A549 (cell line): ENCODE results near the gene IL1B. TPM values are rescaled to one million over a fixed set of nuclear protein-coding genes. Genes with fewer than 3 reads are reported as not detected.

ENCODE experiments used
- ATAC-seq, 2 experiments: fragments of 200-7000 bp in 1 of 2; fragments of >200 bp in 1 of 2; cut with Nextera tagmentation in 1 of 2; cut with Tn5 transposase in 1 of 2; 3 replicates each; pipeline versions ENCODE4 v1.8.0 to v1.9.1; 2018 to 2020; ENCODE audit warnings: mild to moderate bottlenecking in 1 of 2, moderate library complexity in 1 of 2
- CTCF ChIA-PET: fragments of 300-600 bp; sonication (Branson Sonifier 250); formaldehyde crosslinking; extraction: SDS; loops from one replicate; lab custom pipeline; 2021; ENCODE audit warnings: antibody characterized with exemption, inconsistent platforms; lab: Yijun Ruan, JAX
- POLR2A ChIA-PET: fragments of 350-600 bp; formaldehyde crosslinking; extraction: SDS; loops from one replicate; lab custom pipeline; 2021; ENCODE audit warnings: antibody characterized with exemption, inconsistent platforms; lab: Yijun Ruan, JAX
- DNase-seq, 2 experiments: peaks; one replicate each; pipeline versions ENCODE4 v3.0.0 to v3.0.0-alpha.2; 2011 to 2016; ENCODE audit warnings: low read depth in 1 of 2, low spot score in 1 of 2
- FAIRE-seq: peaks from 2 replicates; lab custom pipeline; 2011; peaks lifted over from hg19 to GRCh38; lab: Jason Lieb, UNC
- H3K27ac ChIP-seq, 2 experiments: fragments of >200 bp; sonication (Bioruptor Twin); formaldehyde crosslinking; 3 replicates each; pipeline ENCODE4 v1.5.1; 2016 to 2017
- H3K4me1 ChIP-seq: fragments of >200 bp; sonication (Bioruptor Twin); formaldehyde crosslinking; 3 replicates; pipeline ENCODE4 v1.6.1; 2016
- H3K4me2 ChIP-seq: fragments of >200 bp; sonication (Bioruptor Twin); formaldehyde crosslinking; 3 replicates; pipeline ENCODE4 v1.6.1; 2016
- H3K4me3 ChIP-seq: fragments of >200 bp; sonication (Bioruptor Twin); formaldehyde crosslinking; 3 replicates; pipeline ENCODE4 v1.5.1; 2016
- H3K9me3 ChIP-seq: fragments of >200 bp; sonication (Bioruptor Twin); formaldehyde crosslinking; 3 replicates; pipeline ENCODE4 v1.6.1; 2016
- ATOH8 ChIP-seq: fragments of 250-450 bp; sonication (Bioruptor Pico); IDR thresholded peaks from 2 replicates; pipeline ENCODE4 v1.5.0; 2020; ENCODE audit warnings: low read depth, mild to moderate bottlenecking, moderate library complexity
- BCL3 ChIP-seq: fragments of >200 bp; sonication (Bioruptor Twin); formaldehyde crosslinking; IDR thresholded peaks from 3 replicates; pipeline ENCODE4 v1.6.1; 2016
- BHLHE40 ChIP-seq: IDR thresholded peaks from 2 replicates; pipeline ENCODE4 v1.6.1; 2012; ENCODE audit warnings: low read depth, low read length, inconsistent platforms
- CBX2 ChIP-seq: fragments of 200-600 bp; sonication (generic); IDR thresholded peaks from 2 replicates; pipeline ENCODE4 v1.6.1; 2016; ENCODE audit warnings: low read depth, mild to moderate bottlenecking, borderline replicate concordance
- CHD2 ChIP-seq: fragments of 150-350 bp; IDR thresholded peaks from 2 replicates; pipeline ENCODE4 v1.6.1; 2014; ENCODE audit warnings: low read length; ENCODE audit not compliant: partially characterized antibody
- CTCF ChIP-seq: fragments of >200 bp; sonication (Bioruptor Twin); formaldehyde crosslinking; IDR thresholded peaks from 3 replicates; pipeline ENCODE4 v1.5.1; 2016
- E2F6 ChIP-seq: IDR thresholded peaks from 2 replicates; pipeline ENCODE4 v1.6.1; 2012; ENCODE audit warnings: low read depth, borderline replicate concordance
- ELK1 ChIP-seq: fragments of 150-350 bp; IDR thresholded peaks from 2 replicates; pipeline ENCODE4 v1.6.1; 2014; ENCODE audit warnings: low read depth, mild to moderate bottlenecking, low read length
- ESRRA ChIP-seq: fragments of 150-350 bp; IDR thresholded peaks from 2 replicates; pipeline ENCODE4 v1.6.1; 2014; ENCODE audit warnings: mild to moderate bottlenecking, low read length, borderline replicate concordance
- FOSB ChIP-seq: fragments of 250-450 bp; sonication (Bioruptor Pico); IDR thresholded peaks from 2 replicates; pipeline ENCODE4 v1.5.0; 2020; ENCODE audit warnings: mild to moderate bottlenecking, moderate library complexity
- FOSL2 ChIP-seq, 2 experiments: fragments of 450-650 bp in 1 of 2; fragments of >200 bp in 1 of 2; sonication (Bioruptor Twin) in 1 of 2; formaldehyde crosslinking; IDR thresholded peaks; 2 replicates each; pipeline versions ENCODE4 v1.5.0 to v1.6.1; 2016 to 2020; ENCODE audit warnings: mild to moderate bottlenecking in 1 of 2, moderate library complexity in 1 of 2
- GATA3 ChIP-seq: IDR thresholded peaks from 2 replicates; pipeline ENCODE4 v1.6.1; 2012; ENCODE audit warnings: borderline replicate concordance
- HDAC2 ChIP-seq: fragments of 200-600 bp; sonication (generic); IDR thresholded peaks from 2 replicates; pipeline ENCODE4 v1.6.1; 2016
- HOXA7 ChIP-seq: fragments of 250-450 bp; sonication (Bioruptor Pico); IDR thresholded peaks from 2 replicates; pipeline ENCODE4 v1.5.0; 2020; ENCODE audit warnings: mild to moderate bottlenecking, moderate library complexity
- JUNB ChIP-seq: fragments of >200 bp; sonication (Bioruptor Twin); formaldehyde crosslinking; IDR thresholded peaks from 2 replicates; pipeline ENCODE4 v1.6.1; 2016
- KDM1A ChIP-seq: fragments of 200-600 bp; sonication (generic); IDR thresholded peaks from 2 replicates; pipeline ENCODE4 v1.6.1; 2016; ENCODE audit warnings: low read depth, mild to moderate bottlenecking
- MAFK ChIP-seq: fragments of 450-650 bp; IDR thresholded peaks from 2 replicates; pipeline ENCODE4 v1.6.1; 2014; ENCODE audit not compliant: partially characterized antibody
- MAX ChIP-seq: IDR thresholded peaks from 2 replicates; pipeline ENCODE4 v1.6.1; 2012
- MYC ChIP-seq: IDR thresholded peaks from 2 replicates; pipeline ENCODE4 v1.6.1; 2012; ENCODE audit warnings: mild to moderate bottlenecking, inconsistent platforms, low read length, improper control_type of control experiment, borderline replicate concordance
- PBX3 ChIP-seq: IDR thresholded peaks from 2 replicates; pipeline ENCODE4 v1.6.1; 2012
- POLR2A ChIP-seq: IDR thresholded peaks from 2 replicates; pipeline ENCODE4 v1.6.1; 2012; ENCODE audit warnings: mild to moderate bottlenecking, low read length
- SREBF2 ChIP-seq: fragments of 450-650 bp; IDR thresholded peaks from 2 replicates; pipeline ENCODE4 v1.6.1; 2014; ENCODE audit warnings: mild to moderate bottlenecking, moderate library complexity
- ZFP36 ChIP-seq: fragments of 450-650 bp; IDR thresholded peaks from 2 replicates; pipeline ENCODE4 v1.6.1; 2014; ENCODE audit warnings: borderline replicate concordance; ENCODE audit not compliant: partially characterized antibody
- ZNF302 ChIP-seq: fragments of 250-450 bp; sonication (Bioruptor Pico); IDR thresholded peaks from 2 replicates; pipeline ENCODE4 v1.9.0; 2021; ENCODE audit warnings: inconsistent platforms, mild to moderate bottlenecking, moderate library complexity
- ZSCAN20 ChIP-seq: fragments of 250-450 bp; sonication (Bioruptor Pico); IDR thresholded peaks from 2 replicates; pipeline ENCODE4 v1.8.0; 2022; ENCODE audit warnings: mild to moderate bottlenecking, moderate library complexity
- WGBS: methylation state at CpG from one replicate; pipeline ENCODE4 v1.1.6; 2017; ENCODE audit errors: missing lambda C conversion rate; 5-methylcytosine and 5-hydroxymethylcytosine counted together
- polyA plus RNA-seq, 4 experiments: library from polyadenylated mRNA; depleted of rRNA in 3 of 4; stranded (reverse); fragments of >200 nt; fragmentation: RNase III in 1 of 4; extraction: RNeasy Plus Mini Kit Qiagen cat#74134 plus additional on column Dnase treatment in 1 of 4; gene quantifications; 2 replicates in 3 of 4; 3 replicates in 1 of 4; pipeline ENCODE4 v1.2.3, GENCODE V29; 2011 to 2017

IL1B gene
- polyA plus RNA-seq, 2 of the 4 experiments (the other 2 are of a cell fraction): 0.54 to 0.70 TPM

GRCh38 chr2:112830682-112831512 lies 5.7 kb downstream of the IL1B start:
- Histone ChIP-seq H3K9me3 (no peaks in the 10 kb centered on the region), H3K4me2 (no peak overlapping the region), H3K4me1 (peaks cover 11% of the 10 kb centered on the region)
- 73% methylated on average over 5 of the region's 5 CpGs for WGBS
- FAIRE-seq: no peak
- no peak for TF ChIP-seq E2F6
- no peak for TF ChIP-seq SREBF2
- no peak for TF ChIP-seq PBX3
- no peak for TF ChIP-seq POLR2A
- no peak for TF ChIP-seq CBX2
- no peak for TF ChIP-seq JUNB
- TF ChIP-seq ZSCAN20 (CRISPR knock-in tag): no peak
- TF ChIP-seq FOSB (CRISPR knock-in tag): no peak
- no peak for TF ChIP-seq ATOH8 (CRISPR knock-in tag)
- no peak for TF ChIP-seq ELK1
- TF ChIP-seq ZFP36: no peak
- no peak for TF ChIP-seq CHD2
- TF ChIP-seq KDM1A: no peak
- no peak for TF ChIP-seq HOXA7 (CRISPR knock-in tag)
- no peak for TF ChIP-seq BCL3
- no peak for TF ChIP-seq HDAC2
- TF ChIP-seq ZNF302 (CRISPR knock-in tag): no peak
- no peak for TF ChIP-seq BHLHE40
- TF ChIP-seq, all 56 proteins: peak for 0
- CTCF ChIA-PET: interaction anchor here (1.6 kb wide), 1 partner anchor 54 kb away, joined by 5 read pairs; no protein-coding TSS in a partner anchor
- POLR2A ChIA-PET: no interaction called here
- no peak overlapping the region for H3K4me3 ChIP-seq
- ATAC-seq (no peak), DNase-seq (no peak)
- H3K27ac ChIP-seq: no peak overlapping the region

- Histone ChIP-seq H3K9me3 (no peaks in the 10 kb centered on the region), H3K27ac (no peak overlapping the region), H3K4me2 (no peak overlapping the region), H3K4me3 (no peak overlapping the region), H3K4me1 (peaks cover 11% of the 10 kb centered on the region)
- ATAC-seq: no peak
- WGBS: 86% methylated on average over 10 of the region's 10 CpGs
- POLR2A ChIA-PET: no interaction called here
- FAIRE-seq: no peak
- DNase-seq: no peak
- CTCF ChIA-PET: interaction anchor here (0.5 to 1.6 kb wide), 4 partner anchors 55 to 125 kb away, joined by 3 to 5 read pairs (median 3); no protein-coding TSS in a partner anchor
- TF ChIP-seq ESRRA: no peak
- TF ChIP-seq MAX: no peak
- TF ChIP-seq GATA3: no peak
- no peak for TF ChIP-seq PBX3
- no peak for TF ChIP-seq CBX2
- no peak for TF ChIP-seq ZNF302 (CRISPR knock-in tag)
- TF ChIP-seq MYC: no peak
- no peak for TF ChIP-seq MAFK
- no peak for TF ChIP-seq ATOH8 (CRISPR knock-in tag)
- no peak for TF ChIP-seq FOSL2 (IDR thresholded peaks at IDR 0.05)
- TF ChIP-seq FOSL2 (CRISPR knock-in tag; IDR thresholded peaks at IDR 0.05): no peak
- TF ChIP-seq CTCF: no peak
These were observed 6.5 kb downstream of the IL1B start for GRCh38 chr2:112829961-112830681.
